ENCODE results near the gene GCC1. TPM values are rescaled to one million over a fixed set of nuclear protein-coding genes. Genes with fewer than 3 reads are reported as not detected.

GCC1 gene
- polyA plus RNA-seq, 1 experiment = 11.6 TPM

DNA sequence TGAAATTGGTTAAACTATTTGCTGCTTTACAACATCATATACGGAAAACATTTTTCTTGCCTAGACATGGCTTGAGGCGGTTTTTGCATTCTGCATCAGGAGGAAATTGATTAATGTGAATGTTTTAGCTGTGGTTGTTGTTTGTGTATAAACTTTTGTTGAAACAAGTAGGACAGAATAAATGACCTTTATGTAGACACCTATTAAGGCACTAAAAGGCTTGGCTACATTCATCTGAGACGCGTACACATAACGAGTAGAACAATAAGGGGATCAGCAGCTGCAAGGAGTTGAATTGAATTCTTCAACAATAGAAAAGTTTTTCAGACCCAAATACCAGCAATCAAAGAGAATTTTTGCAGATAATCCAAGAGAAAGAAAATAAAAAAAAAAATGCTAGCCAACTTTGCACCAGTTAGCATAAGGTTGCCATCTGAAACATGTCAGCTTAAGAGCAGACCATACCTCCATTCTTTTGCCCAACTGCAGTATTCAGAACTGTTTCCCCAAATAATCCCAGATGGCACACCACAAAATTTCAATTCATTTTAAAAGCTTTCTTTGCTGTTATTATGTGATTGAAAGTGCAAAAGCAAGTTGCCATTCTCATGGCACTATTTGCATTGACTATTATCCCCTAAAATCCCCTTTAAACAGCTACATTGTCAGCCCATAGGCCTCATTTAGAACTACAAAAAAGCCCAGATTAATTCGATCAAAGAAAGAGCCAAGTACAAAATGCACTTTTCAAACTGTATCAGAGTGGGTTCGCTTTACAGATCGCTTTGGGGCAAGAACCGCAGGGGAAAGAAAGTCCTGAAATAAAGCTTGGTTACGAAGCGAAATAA lies 49.6 kb downstream of the GCC1 start:
- Histone ChIP-seq H3K9me3 (ENCODE audit: control insufficient read depth, insufficient read depth, low read length) (no peaks in the 10 kb centered on the region), H3K4me3 (ENCODE audit: low read depth, low read length) (no peak overlapping the region), H3K27me3 (ENCODE audit: control insufficient read depth, insufficient read depth, low read length) (peaks cover 8% of the 10 kb centered on the region), H3K27ac (ENCODE audit: low read depth, low read length) (no peak overlapping the region)
- DNase-seq (ENCODE audit: low read depth, low spot score) = no peak
- TF ChIP-seq CTCF (IDR thresholded peaks at IDR 0.05; ENCODE audit: low read depth, low read length) = no peak
- ChIA-PET POLR2A (no interaction called here), CTCF (no interaction called here)

DNA sequence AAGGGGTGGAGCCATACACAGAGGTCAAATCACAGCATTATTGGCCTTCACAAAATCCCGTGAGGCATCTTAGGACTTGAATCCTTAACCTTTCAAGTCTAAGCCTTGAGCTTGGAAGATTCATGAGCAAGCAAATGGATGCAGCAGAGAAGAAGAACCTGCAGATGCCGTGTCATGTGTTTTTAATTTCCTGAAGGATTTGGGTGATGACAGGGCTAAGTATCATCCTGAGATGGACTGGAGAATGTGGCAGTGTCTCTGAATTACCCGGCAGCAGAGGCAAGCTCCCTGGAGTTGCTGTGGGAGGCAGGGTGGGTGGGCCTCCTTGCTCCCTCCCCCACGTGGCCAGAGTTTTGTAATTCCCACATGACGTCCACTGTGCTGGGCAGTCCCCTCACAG lies 50.8 kb downstream of the GCC1 start:
- DNase-seq (ENCODE audit: low read depth, low spot score) = no peak
- Histone ChIP-seq H3K27me3 (ENCODE audit: control insufficient read depth, insufficient read depth, low read length) (peaks cover 8% of the 10 kb centered on the region), H3K27ac (ENCODE audit: low read depth, low read length) (no peak overlapping the region), H3K4me3 (ENCODE audit: low read depth, low read length) (no peak overlapping the region), H3K9me3 (ENCODE audit: control insufficient read depth, insufficient read depth, low read length) (no peaks in the 10 kb centered on the region)
- POLR2A ChIA-PET = no interaction called here
- no peak for TF ChIP-seq CTCF (IDR thresholded peaks at IDR 0.05; ENCODE audit: low read depth, low read length)
- CTCF ChIA-PET = interaction anchor here (0.6 kb wide), 1 partner anchor 17 kb away, joined by 4 read pairs; no protein-coding TSS in a partner anchor

- DNase-seq (ENCODE audit: low read depth, low spot score) = no peak
- no peak for TF ChIP-seq CTCF (IDR thresholded peaks at IDR 0.05; ENCODE audit: low read depth, low read length)
- ChIA-PET CTCF (interaction anchor here (0.7 kb wide), 1 partner anchor 51 kb away, joined by 4 read pairs; no protein-coding TSS in a partner anchor), POLR2A (no interaction called here)
- no peaks in the 10 kb centered on the region for H3K9me3 ChIP-seq (ENCODE audit: control insufficient read depth, insufficient read depth, low read length)
- H3K4me3 ChIP-seq (ENCODE audit: low read depth, low read length) = no peak overlapping the region
- H3K27me3 ChIP-seq (ENCODE audit: control insufficient read depth, insufficient read depth, low read length) = peaks cover 8% of the 10 kb centered on the region
- no peak overlapping the region for H3K27ac ChIP-seq (ENCODE audit: low read depth, low read length)
Observed at GRCh38 chr7:127532736-127533135, 52.7 kb downstream of the GCC1 start.

DNA sequence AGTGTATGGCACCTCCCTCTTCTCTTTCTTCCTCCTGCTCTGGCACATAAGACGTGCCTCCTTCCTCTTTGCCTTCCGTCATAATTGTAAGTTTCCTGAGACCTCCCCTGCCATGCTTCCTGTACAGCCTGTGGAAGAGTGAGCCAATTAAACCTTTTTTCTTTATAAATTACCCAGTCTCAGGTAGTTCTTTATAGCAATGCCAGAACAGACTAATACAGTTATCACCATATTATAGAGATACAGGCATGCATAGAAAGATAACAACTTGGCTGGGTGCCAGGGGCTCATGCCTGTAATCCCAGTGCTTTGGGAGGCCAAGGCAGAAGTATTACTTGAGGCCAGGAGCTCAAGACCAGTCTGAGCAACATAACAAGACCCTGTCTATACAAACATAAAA lies 53.2 kb downstream of the GCC1 start:
- POLR2A ChIA-PET = no interaction called here
- no peak for TF ChIP-seq CTCF (IDR thresholded peaks at IDR 0.05; ENCODE audit: low read depth, low read length)
- no peak overlapping the region for H3K4me3 ChIP-seq (ENCODE audit: low read depth, low read length)
- CTCF ChIA-PET = no interaction called here
- peaks cover 12% of the 10 kb centered on the region for H3K27me3 ChIP-seq (ENCODE audit: control insufficient read depth, insufficient read depth, low read length)
- no peak overlapping the region for H3K27ac ChIP-seq (ENCODE audit: low read depth, low read length)
- DNase-seq (ENCODE audit: low read depth, low spot score) = no peak
- no peaks in the 10 kb centered on the region for H3K9me3 ChIP-seq (ENCODE audit: control insufficient read depth, insufficient read depth, low read length)

Other genes with a start within 250 kb of the GCC1 start
- 10.5 and 13.1 TPM in 2 replicates for gene ZNF800, start 192.9 kb downstream of the GCC1 start, polyA plus RNA-seq (2011; rRNA removed)
- gene ARF5, start 2.8 kb upstream of the GCC1 start, polyA plus RNA-seq (2011; rRNA removed) = 174 and 179 TPM in 2 replicates
- 0.17 and 0.37 TPM in 2 replicates for gene FSCN3, start 8.1 kb upstream of the GCC1 start, polyA plus RNA-seq (2011; rRNA removed)
- gene PAX4, start 32.5 kb upstream of the GCC1 start, polyA plus RNA-seq (2011; rRNA removed) = not detected in 2 replicates
- 217 and 247 TPM in 2 replicates for gene SND1, start 66.6 kb upstream of the GCC1 start, polyA plus RNA-seq (2011; rRNA removed)